ENCODE results near the gene FAM186B. TPM values are rescaled to one million over a fixed set of nuclear protein-coding genes. Genes with fewer than 3 reads are reported as not detected.

FAM186B gene
- total RNA-seq, 4 donors from 2014 or later = 0.35 to 1.0 TPM; not detected in 2

DNA sequence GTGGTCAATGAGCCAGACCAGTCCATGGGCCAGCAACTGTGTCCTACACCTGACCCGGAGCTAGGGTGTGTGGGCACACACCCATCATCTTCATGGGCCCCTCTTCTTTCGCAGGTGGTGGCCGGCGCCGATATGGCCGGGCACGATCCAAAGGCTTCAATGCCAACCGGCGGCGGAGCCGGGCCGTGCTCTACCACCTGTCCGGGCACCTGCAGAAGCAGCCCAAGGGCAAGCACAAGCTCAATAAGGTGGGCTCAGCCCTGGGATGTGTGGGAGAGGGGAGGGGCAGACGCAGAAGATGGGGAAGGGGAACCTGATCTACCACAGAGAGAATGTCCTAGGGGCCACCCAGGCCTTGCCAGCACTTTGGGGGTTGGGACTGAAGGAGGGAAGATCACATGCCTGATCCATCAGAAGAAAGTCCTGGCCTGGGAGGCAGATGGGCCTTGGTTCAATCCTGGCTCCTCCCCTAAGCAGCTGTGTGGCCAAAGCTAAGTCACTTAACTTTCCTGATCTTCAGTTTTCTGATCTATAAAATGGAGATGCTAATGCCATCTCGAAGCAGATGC, 62.8 kb downstream of the FAM186B start:
- TF ChIP-seq CTCF (IDR thresholded peaks at IDR 0.05) (no peak), POLR2A (IDR thresholded peaks at IDR 0.05) (no peak)
- peaks cover 3 to 19% (median 8%) of the 10 kb centered on the region in 4 donors for H3K4me1 ChIP-seq
- no peak overlapping the region for H3K27ac ChIP-seq
- H3K9me3 ChIP-seq = no peaks in the 10 kb centered on the region
- no peak overlapping the region for H3K4me3 ChIP-seq
- H3K27me3 ChIP-seq = peaks cover 2 to 21% of the 10 kb centered on the region in 2 donors
- DNase-seq = no peak
- no peaks in the 10 kb centered on the region for H3K36me3 ChIP-seq

- Histone ChIP-seq H3K4me3 (no peak overlapping the region), H3K4me1 (peaks cover 3 to 25% (median 11%) of the 10 kb centered on the region in 4 donors), H3K9me3 (no peaks in the 10 kb centered on the region), H3K27ac (no peak overlapping the region), H3K27me3 (peaks cover 2 to 25% of the 10 kb centered on the region in 2 donors), H3K36me3 (no peaks in the 10 kb centered on the region)
- TF ChIP-seq POLR2A (IDR thresholded peaks at IDR 0.05) (no peak), CTCF (IDR thresholded peaks at IDR 0.05) (no peak)
- DNase-seq = no peak
These were observed 63.4 kb downstream of the FAM186B start for GRCh38 chr12:49541911-49542505.

GRCh38 chr12:49541140-49541861, 64.1 kb downstream of the FAM186B start:
- Histone ChIP-seq H3K4me1 (peaks cover 3 to 28% (median 11%) of the 10 kb centered on the region in 4 donors), H3K36me3 (no peaks in the 10 kb centered on the region), H3K27ac (no peak overlapping the region), H3K4me3 (no peak overlapping the region), H3K9me3 (no peaks in the 10 kb centered on the region), H3K27me3 (peaks cover 2 to 25% of the 10 kb centered on the region in 2 donors)
- TF ChIP-seq POLR2A (IDR thresholded peaks at IDR 0.05) (no peak), CTCF (IDR thresholded peaks at IDR 0.05) (no peak)
- DNase-seq = no peak

DNA sequence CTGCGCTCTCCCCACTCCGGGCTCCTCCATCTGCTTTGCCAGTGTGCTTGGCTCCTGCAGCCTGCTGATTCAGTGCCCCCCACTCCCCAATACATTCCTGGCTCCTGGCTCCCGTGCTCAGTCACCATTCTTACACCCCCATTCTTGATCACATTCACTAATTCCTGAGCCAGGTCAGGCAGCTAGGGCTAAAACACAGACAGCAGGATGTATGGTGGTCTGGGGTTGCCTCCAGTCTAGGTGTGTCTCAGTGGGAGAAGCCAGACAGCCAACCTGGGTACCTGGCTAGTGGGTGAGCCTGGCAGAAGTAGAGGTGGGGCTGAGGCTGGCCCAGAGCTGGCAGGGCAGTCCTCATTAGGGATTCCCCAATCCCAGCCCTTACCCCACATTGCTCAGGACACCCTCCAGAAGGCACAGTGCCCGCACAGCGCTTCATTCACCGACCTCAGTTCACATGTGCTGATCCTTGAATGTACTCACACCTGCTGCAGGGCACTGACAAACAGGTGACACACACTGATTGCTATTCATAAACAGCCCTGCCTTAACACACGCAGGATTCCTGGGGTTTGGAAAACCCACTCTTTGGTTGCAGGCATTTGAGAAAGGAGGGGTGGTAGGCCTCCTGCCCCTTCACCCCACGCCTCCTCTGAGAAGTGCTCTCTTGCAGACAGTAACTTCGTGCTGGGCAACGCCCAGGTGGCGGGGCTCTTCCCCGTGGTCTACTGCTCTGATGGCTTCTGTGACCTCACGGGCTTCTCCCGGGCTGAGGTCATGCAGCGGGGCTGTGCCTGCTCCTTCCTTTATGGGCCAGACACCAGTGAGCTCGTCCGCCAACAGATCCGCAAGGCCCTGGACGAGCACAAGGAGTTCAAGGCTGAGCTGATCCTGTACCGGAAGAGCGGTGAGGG, 65.0 kb downstream of the FAM186B start:
- Histone ChIP-seq H3K27ac (no peak overlapping the region), H3K9me3 (no peaks in the 10 kb centered on the region), H3K4me1 (peaks cover 3 to 28% (median 11%) of the 10 kb centered on the region in 4 donors), H3K4me3 (no peak overlapping the region), H3K36me3 (no peaks in the 10 kb centered on the region), H3K27me3 (peaks cover 2 to 25% of the 10 kb centered on the region in 2 donors)
- peak in 1 of 3 donors; percentile 50 for DNase-seq
- no peak for TF ChIP-seq CTCF (IDR thresholded peaks at IDR 0.05)
- TF ChIP-seq POLR2A (IDR thresholded peaks at IDR 0.05) = no peak

All from Peyer's patch (tissue), 4 donors.